Ramos (cell line): Measurements from ENCODE around the gene HDAC4.

Experiments
- in situ Hi-C: fragments of 300-500 bp; cut with MboI; formaldehyde crosslinking; loops from one replicate; pipeline ENCODE4 v1.14.3; 2022; ENCODE audit warnings: low sequenced_read_pairs; ENCODE audit not compliant: unreplicated experiment

HDAC4 gene

GRCh38 chr2:239231231-239232194 is 169.3 kb downstream of the HDAC4 start:
- in situ Hi-C loops: no loop called here

- in situ Hi-C loops: no loop called here
Measured at GRCh38 chr2:239230318-239231052, 170.3 kb downstream of the HDAC4 start.

GRCh38 chr2:239229545-239230279 is 171.1 kb downstream of the HDAC4 start:
- in situ Hi-C loops: no loop called here

GRCh38 chr2:239227661-239228371 is 173.0 kb downstream of the HDAC4 start:
- in situ Hi-C loops: no loop called here

GRCh38 chr2:239226677-239227581 is 173.9 kb downstream of the HDAC4 start:
- in situ Hi-C loops: no loop called here

- in situ Hi-C loops: no loop called here
Measured at GRCh38 chr2:239225871-239226561, 174.8 kb downstream of the HDAC4 start.

GRCh38 chr2:239225371-239225851 is 175.4 kb downstream of the HDAC4 start:
- in situ Hi-C loops: no loop called here

- in situ Hi-C loops: no loop called here
Measured at GRCh38 chr2:239224955-239225354, 175.9 kb downstream of the HDAC4 start.

GRCh38 chr2:239224199-239224570 is 176.6 kb downstream of the HDAC4 start:
- in situ Hi-C loops: no loop called here

- in situ Hi-C loops: no loop called here
Measured at GRCh38 chr2:239223310-239224198, 177.3 kb downstream of the HDAC4 start.

GRCh38 chr2:239222706-239223309 is 178.0 kb downstream of the HDAC4 start:
- in situ Hi-C loops: no loop called here

- in situ Hi-C loops: no loop called here
Measured at GRCh38 chr2:239222312-239222660, 178.5 kb downstream of the HDAC4 start.

- in situ Hi-C loops: no loop called here
Measured at GRCh38 chr2:239220981-239221396, 179.8 kb downstream of the HDAC4 start.

- in situ Hi-C loops: no loop called here
Measured at GRCh38 chr2:239220341-239220740, 180.5 kb downstream of the HDAC4 start.

- in situ Hi-C loops: no loop called here
Measured at GRCh38 chr2:239216614-239217273, 184.1 kb downstream of the HDAC4 start.

- in situ Hi-C loops: no loop called here
Measured at GRCh38 chr2:239215988-239216613, 184.7 kb downstream of the HDAC4 start.
